ENCODE data around the gene L1TD1. TPM values are rescaled to one million over a fixed set of nuclear protein-coding genes. Genes with fewer than 3 reads are reported as not detected.
"Not testable (repeated sequence)": the region's sequence is repeated elsewhere in the genome, so short reads cannot be mapped to it uniquely, and the experiment has no call there.

Gene L1TD1
- 1.3 TPM for polyA plus RNA-seq
- long read RNA-seq, donor 1, result 0 reads
- long read RNA-seq, donor 2, result 0 reads
- long read RNA-seq, donor 3, result 0 reads
- long read RNA-seq, donor 4, result 0 reads
- long read RNA-seq, donor 5, result 0 reads
- long read RNA-seq, donor 6, result 0 reads
- long read RNA-seq, donor 7, result 0 reads
- long read RNA-seq, donor 8, result 0 reads
- long read RNA-seq, donor 9, result 0 reads
- long read RNA-seq, donor 10, result 0 reads
- long read RNA-seq, donor 11, result 0 reads

- H3K27ac ChIP-seq (ENCODE audit: low read length), result no peak within 1 kb of the TSS
- peak; percentile 41 to 67 for DNase-seq
- H3K9me3 ChIP-seq (ENCODE audit: control insufficient read depth, low read depth, low read length), result no peaks in the 10 kb centered on the region
- H3K4me3 ChIP-seq (ENCODE audit: low read length), result peak within 1 kb of the TSS; percentile 4
- H3K36me3 ChIP-seq (ENCODE audit: control insufficient read depth, insufficient read depth, low read length), result no peaks in the 10 kb centered on the region
- H3K27me3 ChIP-seq (ENCODE audit: control insufficient read depth, insufficient read depth, low read length), result peaks cover 33% of the 10 kb centered on the region
- H3K4me1 ChIP-seq (ENCODE audit: control insufficient read depth, insufficient read depth, low read length), result peaks cover 3% of the 10 kb centered on the region
- 8% methylated on average over 2 of the region's 55 CpGs for WGBS (ENCODE audit: insufficient coverage, low lambda C conversion rate)
Observed at GRCh38 chr1:62194651-62195544, at the start of gene L1TD1. Gene L1TD1, plus strand, starts transcription at chr1:62194849. Its CDS starts 11,780 bp downstream, at chr1:62206629.

- no peaks in the 10 kb centered on the region for H3K4me1 ChIP-seq (ENCODE audit: control insufficient read depth, insufficient read depth, low read length)
- peaks cover 9% of the 10 kb centered on the region for H3K36me3 ChIP-seq (ENCODE audit: control insufficient read depth, insufficient read depth, low read length)
- H3K4me3 ChIP-seq (ENCODE audit: low read length), result no peak overlapping the region
- no peak for DNase-seq
- WGBS (ENCODE audit: insufficient coverage, low lambda C conversion rate), result no CpG with 5 or more reads among the region's 6 CpGs
- no peak overlapping the region for H3K27ac ChIP-seq (ENCODE audit: low read length)
- no peaks in the 10 kb centered on the region for H3K27me3 ChIP-seq (ENCODE audit: control insufficient read depth, insufficient read depth, low read length)
- H3K9me3 ChIP-seq (ENCODE audit: control insufficient read depth, low read depth, low read length), result no peaks in the 10 kb centered on the region
Observed at GRCh38 chr1:62159940-62160348, 34.7 kb upstream of the L1TD1 start.

- no peak for DNase-seq
- Histone ChIP-seq H3K9me3 (ENCODE audit: control insufficient read depth, low read depth, low read length) (no peaks in the 10 kb centered on the region), H3K27me3 (ENCODE audit: control insufficient read depth, insufficient read depth, low read length) (no peaks in the 10 kb centered on the region), H3K4me1 (ENCODE audit: control insufficient read depth, insufficient read depth, low read length) (no peaks in the 10 kb centered on the region), H3K4me3 (ENCODE audit: low read length) (no peak overlapping the region), H3K36me3 (ENCODE audit: control insufficient read depth, insufficient read depth, low read length) (peaks cover 5% of the 10 kb centered on the region), H3K27ac (ENCODE audit: low read length) (no peak overlapping the region)
- 100% methylated on average over 1 of the region's 1 CpG for WGBS (ENCODE audit: insufficient coverage, low lambda C conversion rate)
Observed at GRCh38 chr1:62161711-62162110, 32.9 kb upstream of the L1TD1 start.

GRCh38 chr1:62170380-62170779 is 24.3 kb upstream of the L1TD1 start:
- no CpG with 5 or more reads among the region's 10 CpGs for WGBS (ENCODE audit: insufficient coverage, low lambda C conversion rate)
- not testable (repeated sequence) for H3K27me3 ChIP-seq (ENCODE audit: control insufficient read depth, insufficient read depth, low read length); H3K36me3 ChIP-seq (ENCODE audit: control insufficient read depth, insufficient read depth, low read length); H3K9me3 ChIP-seq (ENCODE audit: control insufficient read depth, low read depth, low read length); H3K27ac ChIP-seq (ENCODE audit: low read length); H3K4me1 ChIP-seq (ENCODE audit: control insufficient read depth, insufficient read depth, low read length); DNase-seq; H3K4me3 ChIP-seq (ENCODE audit: low read length)

GRCh38 chr1:62175568-62176179 is 19.0 kb upstream of the L1TD1 start:
- Histone ChIP-seq H3K27ac (ENCODE audit: low read length) (no peak overlapping the region), H3K4me1 (ENCODE audit: control insufficient read depth, insufficient read depth, low read length) (no peaks in the 10 kb centered on the region), H3K9me3 (ENCODE audit: control insufficient read depth, low read depth, low read length) (no peaks in the 10 kb centered on the region), H3K27me3 (ENCODE audit: control insufficient read depth, insufficient read depth, low read length) (no peaks in the 10 kb centered on the region), H3K4me3 (ENCODE audit: low read length) (no peak overlapping the region), H3K36me3 (ENCODE audit: control insufficient read depth, insufficient read depth, low read length) (no peaks in the 10 kb centered on the region)
- DNase-seq, result peak; percentile 26 to 27
- WGBS (ENCODE audit: insufficient coverage, low lambda C conversion rate), result no CpG with 5 or more reads among the region's 9 CpGs

GRCh38 chr1:62176597-62177312 is 17.9 kb upstream of the L1TD1 start:
- H3K27me3 ChIP-seq (ENCODE audit: control insufficient read depth, insufficient read depth, low read length), result no peaks in the 10 kb centered on the region
- H3K36me3 ChIP-seq (ENCODE audit: control insufficient read depth, insufficient read depth, low read length), result no peaks in the 10 kb centered on the region
- WGBS (ENCODE audit: insufficient coverage, low lambda C conversion rate), result 100% methylated on average over 1 of the region's 14 CpGs
- DNase-seq, result no peak
- H3K9me3 ChIP-seq (ENCODE audit: control insufficient read depth, low read depth, low read length), result no peaks in the 10 kb centered on the region
- H3K4me3 ChIP-seq (ENCODE audit: low read length), result no peak overlapping the region
- no peak overlapping the region for H3K27ac ChIP-seq (ENCODE audit: low read length)
- no peaks in the 10 kb centered on the region for H3K4me1 ChIP-seq (ENCODE audit: control insufficient read depth, insufficient read depth, low read length)

GRCh38 chr1:62177621-62178020 is 17.0 kb upstream of the L1TD1 start:
- DNase-seq, result no peak
- Histone ChIP-seq H3K4me1 (ENCODE audit: control insufficient read depth, insufficient read depth, low read length) (no peaks in the 10 kb centered on the region), H3K27ac (ENCODE audit: low read length) (no peak overlapping the region), H3K27me3 (ENCODE audit: control insufficient read depth, insufficient read depth, low read length) (no peaks in the 10 kb centered on the region), H3K4me3 (ENCODE audit: low read length) (no peak overlapping the region), H3K9me3 (ENCODE audit: control insufficient read depth, low read depth, low read length) (no peaks in the 10 kb centered on the region), H3K36me3 (ENCODE audit: control insufficient read depth, insufficient read depth, low read length) (no peaks in the 10 kb centered on the region)
- WGBS (ENCODE audit: insufficient coverage, low lambda C conversion rate), result no CpG with 5 or more reads among the region's 1 CpG

GRCh38 chr1:62178372-62178771 is 16.3 kb upstream of the L1TD1 start:
- Histone ChIP-seq H3K4me1 (ENCODE audit: control insufficient read depth, insufficient read depth, low read length) (no peaks in the 10 kb centered on the region), H3K9me3 (ENCODE audit: control insufficient read depth, low read depth, low read length) (no peaks in the 10 kb centered on the region), H3K4me3 (ENCODE audit: low read length) (no peak overlapping the region), H3K27ac (ENCODE audit: low read length) (no peak overlapping the region), H3K27me3 (ENCODE audit: control insufficient read depth, insufficient read depth, low read length) (no peaks in the 10 kb centered on the region), H3K36me3 (ENCODE audit: control insufficient read depth, insufficient read depth, low read length) (no peaks in the 10 kb centered on the region)
- WGBS (ENCODE audit: insufficient coverage, low lambda C conversion rate), result 95% methylated on average over 4 of the region's 7 CpGs
- no peak for DNase-seq

GRCh38 chr1:62180054-62180453 is 14.6 kb upstream of the L1TD1 start:
- H3K36me3 ChIP-seq (ENCODE audit: control insufficient read depth, insufficient read depth, low read length); H3K27me3 ChIP-seq (ENCODE audit: control insufficient read depth, insufficient read depth, low read length); H3K4me3 ChIP-seq (ENCODE audit: low read length); DNase-seq; H3K4me1 ChIP-seq (ENCODE audit: control insufficient read depth, insufficient read depth, low read length); H3K9me3 ChIP-seq (ENCODE audit: control insufficient read depth, low read depth, low read length); H3K27ac ChIP-seq (ENCODE audit: low read length): not testable (repeated sequence)
- WGBS (ENCODE audit: insufficient coverage, low lambda C conversion rate), result 89% methylated on average over 3 of the region's 4 CpGs

- H3K9me3 ChIP-seq (ENCODE audit: control insufficient read depth, low read depth, low read length), result no peaks in the 10 kb centered on the region
- no peak for DNase-seq
- no peaks in the 10 kb centered on the region for H3K4me1 ChIP-seq (ENCODE audit: control insufficient read depth, insufficient read depth, low read length)
- H3K36me3 ChIP-seq (ENCODE audit: control insufficient read depth, insufficient read depth, low read length), result no peaks in the 10 kb centered on the region
- H3K4me3 ChIP-seq (ENCODE audit: low read length), result no peak overlapping the region
- no peak overlapping the region for H3K27ac ChIP-seq (ENCODE audit: low read length)
- H3K27me3 ChIP-seq (ENCODE audit: control insufficient read depth, insufficient read depth, low read length), result no peaks in the 10 kb centered on the region
- WGBS (ENCODE audit: insufficient coverage, low lambda C conversion rate), result 72% methylated on average over 2 of the region's 6 CpGs
Observed at GRCh38 chr1:62180639-62181038, 14.0 kb upstream of the L1TD1 start.
